HUES48 (cell line): ENCODE measurements around the gene GFOD2.
A peak's percentile ranks its signal among the peaks of the same experiment; 100 is the strongest.

Experiments
- H3K27ac ChIP-seq: one replicate; pipeline ENCODE4 v1.7.0; 2013; ENCODE audit warnings: low read depth, low read length, inconsistent platforms
- H3K27me3 ChIP-seq: 2 replicates; pipeline ENCODE4 v1.6.1; 2013; ENCODE audit warnings: mild to moderate bottlenecking, low read length; ENCODE audit not compliant: control insufficient read depth, insufficient read depth
- H3K36me3 ChIP-seq: 2 replicates; pipeline ENCODE4 v1.6.1; 2013; ENCODE audit warnings: low read length; ENCODE audit not compliant: control insufficient read depth, insufficient read depth
- H3K4me1 ChIP-seq: 2 replicates; pipeline ENCODE4 v1.6.1; 2013; ENCODE audit warnings: mild to moderate bottlenecking, low read length; ENCODE audit not compliant: control insufficient read depth, insufficient read depth
- H3K4me3 ChIP-seq: 2 replicates; pipeline ENCODE4 v1.5.1; 2013; ENCODE audit warnings: mild to moderate bottlenecking, low read depth, low read length
- H3K9ac ChIP-seq: 2 replicates; pipeline ENCODE4 v1.6.1; 2013; ENCODE audit warnings: mild to moderate bottlenecking, low read depth, low read length, moderate library complexity
- H3K9me3 ChIP-seq: 2 replicates; pipeline ENCODE4 v1.6.1; 2013; ENCODE audit warnings: low read length; ENCODE audit not compliant: control insufficient read depth, insufficient read depth

Gene GFOD2, protein sequence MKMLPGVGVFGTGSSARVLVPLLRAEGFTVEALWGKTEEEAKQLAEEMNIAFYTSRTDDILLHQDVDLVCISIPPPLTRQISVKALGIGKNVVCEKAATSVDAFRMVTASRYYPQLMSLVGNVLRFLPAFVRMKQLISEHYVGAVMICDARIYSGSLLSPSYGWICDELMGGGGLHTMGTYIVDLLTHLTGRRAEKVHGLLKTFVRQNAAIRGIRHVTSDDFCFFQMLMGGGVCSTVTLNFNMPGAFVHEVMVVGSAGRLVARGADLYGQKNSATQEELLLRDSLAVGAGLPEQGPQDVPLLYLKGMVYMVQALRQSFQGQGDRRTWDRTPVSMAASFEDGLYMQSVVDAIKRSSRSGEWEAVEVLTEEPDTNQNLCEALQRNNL

GRCh38 chr16:67719048-67719777, at the start of gene GFOD2:
Gene GFOD2, minus strand, starts transcription at chr16:67719316. Its CDS starts 33,601 bp downstream, at chr16:67685715.
- H3K27ac ChIP-seq: peak within 1 kb of the TSS; percentile 77
- peaks cover 14% of the 10 kb centered on the region for H3K36me3 ChIP-seq
- H3K9ac ChIP-seq: peak within 1 kb of the TSS; percentile 74
- no peaks in the 10 kb centered on the region for H3K9me3 ChIP-seq
- 0 out of 2 replicates have a peak, but pooled peaks cover 5% of the 10 kb centered on the region for H3K4me1 ChIP-seq
- H3K4me3 ChIP-seq: peak within 1 kb of the TSS; percentile 93
- H3K27me3 ChIP-seq: no peaks in the 10 kb centered on the region

DNA sequence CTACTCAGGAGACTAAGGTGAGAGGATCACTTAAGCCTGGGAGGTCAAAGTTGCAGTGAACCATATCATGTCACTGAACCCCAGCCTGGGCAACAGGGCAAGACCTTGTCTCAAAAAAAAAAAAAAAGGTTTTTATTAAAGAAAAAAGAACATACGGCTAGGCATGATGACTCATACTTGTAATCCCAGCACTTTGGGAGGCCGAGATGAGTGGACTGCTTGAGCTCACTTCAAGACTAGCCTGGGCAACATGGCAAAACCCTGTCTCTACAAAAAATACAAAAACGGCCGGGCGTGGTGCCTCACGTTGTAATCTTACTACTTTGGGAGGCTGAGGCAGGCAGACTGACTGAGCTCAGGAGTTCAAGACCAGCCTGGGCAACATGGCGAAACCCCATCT, 48.8 kb upstream of the GFOD2 start:
- Histone ChIP-seq H3K4me1 (no peaks in the 10 kb centered on the region), H3K9ac (no peak overlapping the region), H3K27me3 (no peaks in the 10 kb centered on the region), H3K36me3 (peaks cover 6% of the 10 kb centered on the region; the same call in 1 of the 2 replicates), H3K27ac (no peak overlapping the region), H3K9me3 (no peaks in the 10 kb centered on the region), H3K4me3 (no peak overlapping the region)

DNA sequence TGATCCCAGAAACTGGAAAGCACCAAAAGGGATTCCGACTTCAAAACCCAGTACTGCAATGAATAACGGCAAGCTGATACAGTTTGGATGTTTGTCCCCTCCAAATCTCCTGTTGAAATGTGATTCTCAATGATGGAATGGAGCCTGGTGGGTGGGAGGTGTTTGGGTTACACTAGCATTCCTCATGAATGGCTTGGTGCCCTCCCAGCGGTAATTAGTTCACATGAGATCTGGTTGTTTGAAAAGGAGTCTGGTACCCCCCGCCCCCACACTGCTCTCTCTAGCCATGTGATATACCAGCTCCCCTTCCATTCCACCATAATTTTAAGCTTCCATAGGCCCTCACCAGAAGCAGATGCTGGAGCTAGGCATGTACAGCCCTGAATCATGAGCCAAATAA, 47.2 kb upstream of the GFOD2 start:
- Histone ChIP-seq H3K4me1 (no peaks in the 10 kb centered on the region), H3K27ac (no peak overlapping the region), H3K36me3 (peaks cover 6% of the 10 kb centered on the region; the same call in 1 of the 2 replicates), H3K9me3 (no peaks in the 10 kb centered on the region), H3K27me3 (no peaks in the 10 kb centered on the region), H3K4me3 (no peak overlapping the region), H3K9ac (no peak overlapping the region)

DNA sequence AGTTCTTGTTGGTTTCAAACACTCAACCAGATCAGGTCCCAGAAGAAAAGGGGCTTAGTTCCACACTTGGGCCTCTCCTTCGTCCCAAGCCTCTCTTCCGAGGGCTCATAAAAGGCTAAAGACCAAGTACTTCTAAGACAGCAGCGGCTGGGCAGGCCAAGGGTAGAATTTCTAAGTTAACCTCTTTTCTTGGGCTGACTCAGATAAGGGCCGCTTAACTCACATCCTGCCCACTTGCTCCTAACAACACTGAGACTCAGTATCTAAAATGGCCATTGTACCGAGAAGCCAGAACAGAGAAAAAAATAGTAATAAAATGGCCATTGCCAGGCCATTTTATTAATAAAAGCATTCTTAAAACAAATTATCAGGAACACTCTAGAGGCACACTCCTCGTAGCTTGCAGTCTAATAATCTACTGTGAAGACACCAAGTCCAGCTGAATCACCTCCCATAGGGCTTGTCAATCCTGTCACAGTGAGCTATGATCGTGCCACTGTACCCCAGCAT, 45.1 kb upstream of the GFOD2 start:
- Histone ChIP-seq H3K27me3 (no peaks in the 10 kb centered on the region), H3K27ac (no peak overlapping the region), H3K9ac (no peak overlapping the region)

GRCh38 chr16:67763066-67763465, 44.0 kb upstream of the GFOD2 start:
- no peak overlapping the region for H3K4me3 ChIP-seq
- H3K36me3 ChIP-seq: 0 out of 2 replicates have a peak, but pooled peaks cover 2% of the 10 kb centered on the region
- H3K9ac ChIP-seq: no peak overlapping the region

More for the DNA sequence above, 45.1 kb upstream of the GFOD2 start:
- 0 out of 2 replicates have a peak, but pooled peaks cover 2% of the 10 kb centered on the region for H3K36me3 ChIP-seq
- no peak overlapping the region for H3K4me3 ChIP-seq
- H3K9me3 ChIP-seq: no peaks in the 10 kb centered on the region
- H3K4me1 ChIP-seq: no peaks in the 10 kb centered on the region

DNA sequence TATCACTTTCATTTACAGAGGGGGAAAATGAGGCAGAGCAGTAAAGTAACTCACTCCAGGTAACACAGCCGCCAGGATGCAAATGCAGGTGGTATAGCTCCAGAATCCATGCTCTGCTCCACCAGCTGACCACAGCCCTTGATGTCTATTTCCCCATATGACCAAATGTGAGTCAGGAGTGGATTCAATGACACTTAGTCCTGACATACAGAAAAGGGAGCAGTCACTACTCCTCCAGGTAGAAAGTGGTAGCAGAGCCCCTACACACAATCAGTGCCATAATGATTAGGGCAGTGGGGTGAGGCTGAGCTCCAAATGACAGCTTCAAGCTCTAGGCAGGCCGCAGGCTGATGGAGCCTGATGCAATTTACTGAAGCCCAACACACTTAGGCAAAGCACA, 43.3 kb upstream of the GFOD2 start:
- Histone ChIP-seq H3K4me1 (no peaks in the 10 kb centered on the region), H3K9me3 (no peaks in the 10 kb centered on the region), H3K36me3 (0 out of 2 replicates have a peak, but pooled peaks cover 2% of the 10 kb centered on the region), H3K27me3 (no peaks in the 10 kb centered on the region), H3K9ac (no peak overlapping the region), H3K27ac (no peak overlapping the region), H3K4me3 (no peak overlapping the region)

More at GRCh38 chr16:67763066-67763465, 44.0 kb upstream of the GFOD2 start:
- no peaks in the 10 kb centered on the region for H3K4me1 ChIP-seq
- no peaks in the 10 kb centered on the region for H3K9me3 ChIP-seq
- no peak overlapping the region for H3K27ac ChIP-seq
- no peaks in the 10 kb centered on the region for H3K27me3 ChIP-seq

- Histone ChIP-seq H3K36me3 (0 out of 2 replicates have a peak, but pooled peaks cover 2% of the 10 kb centered on the region), H3K4me3 (no peak overlapping the region), H3K9me3 (no peaks in the 10 kb centered on the region), H3K27me3 (no peaks in the 10 kb centered on the region), H3K4me1 (no peaks in the 10 kb centered on the region), H3K9ac (no peak overlapping the region), H3K27ac (no peak overlapping the region)
Measured at GRCh38 chr16:67761924-67762323, 42.8 kb upstream of the GFOD2 start.

GRCh38 chr16:67760956-67761230, 41.8 kb upstream of the GFOD2 start:
- no peaks in the 10 kb centered on the region for H3K4me1 ChIP-seq
- H3K27ac ChIP-seq: no peak overlapping the region
- 0 out of 2 replicates have a peak, but pooled peaks cover 2% of the 10 kb centered on the region for H3K36me3 ChIP-seq
- H3K27me3 ChIP-seq: no peaks in the 10 kb centered on the region
- H3K4me3 ChIP-seq: no peak overlapping the region
- no peaks in the 10 kb centered on the region for H3K9me3 ChIP-seq
- no peak overlapping the region for H3K9ac ChIP-seq

GRCh38 chr16:67760206-67760955, 41.3 kb upstream of the GFOD2 start:
- Histone ChIP-seq H3K36me3 (0 out of 2 replicates have a peak, but pooled peaks cover 2% of the 10 kb centered on the region), H3K27ac (no peak overlapping the region), H3K9ac (no peak overlapping the region), H3K4me1 (no peaks in the 10 kb centered on the region), H3K9me3 (no peaks in the 10 kb centered on the region), H3K4me3 (no peak overlapping the region), H3K27me3 (no peaks in the 10 kb centered on the region)

GRCh38 chr16:67758966-67759365, 39.9 kb upstream of the GFOD2 start:
- no peak overlapping the region for H3K27ac ChIP-seq
- no peaks in the 10 kb centered on the region for H3K4me1 ChIP-seq
- H3K27me3 ChIP-seq: no peaks in the 10 kb centered on the region
- H3K9me3 ChIP-seq: no peaks in the 10 kb centered on the region
- H3K4me3 ChIP-seq: no peak overlapping the region
- H3K9ac ChIP-seq: no peak overlapping the region
- 0 out of 2 replicates have a peak, but pooled peaks cover 2% of the 10 kb centered on the region for H3K36me3 ChIP-seq
